AG04449 (cell line): ENCODE measurements around the gene PDHB.

Source experiments
- CTCF ChIA-PET: fragments of 350-600 bp; formaldehyde crosslinking; extraction: SDS; loops from one replicate; lab custom pipeline; 2021; ENCODE audit warnings: antibody characterized with exemption; lab: Yijun Ruan, JAX
- POLR2A ChIA-PET: fragments of 400-600, 350-600 bp; formaldehyde crosslinking; extraction: SDS; loops from one replicate; lab custom pipeline; 2020; ENCODE audit warnings: antibody characterized with exemption, inconsistent platforms; lab: Yijun Ruan, JAX
- DNase-seq: peaks from one replicate; pipeline ENCODE4 v3.0.0-alpha.2; 2010; ENCODE audit warnings: low read depth, low spot score
- H3K4me3 ChIP-seq: 2 replicates; pipeline ENCODE4 v1.5.1; 2011; ENCODE audit warnings: low read depth, mild to moderate bottlenecking, control low read depth, low read length
- TF ChIP-seq, protein P1 (sequence below): IDR thresholded peaks from one replicate; pipeline ENCODE4 v1.5.1; 2011; ENCODE audit warnings: mild to moderate bottlenecking, moderate library complexity, low read length, control low read depth, inconsistent platforms; ENCODE audit not compliant: insufficient read depth; ENCODE audit errors: missing control alignments

PDHB gene

DNA sequence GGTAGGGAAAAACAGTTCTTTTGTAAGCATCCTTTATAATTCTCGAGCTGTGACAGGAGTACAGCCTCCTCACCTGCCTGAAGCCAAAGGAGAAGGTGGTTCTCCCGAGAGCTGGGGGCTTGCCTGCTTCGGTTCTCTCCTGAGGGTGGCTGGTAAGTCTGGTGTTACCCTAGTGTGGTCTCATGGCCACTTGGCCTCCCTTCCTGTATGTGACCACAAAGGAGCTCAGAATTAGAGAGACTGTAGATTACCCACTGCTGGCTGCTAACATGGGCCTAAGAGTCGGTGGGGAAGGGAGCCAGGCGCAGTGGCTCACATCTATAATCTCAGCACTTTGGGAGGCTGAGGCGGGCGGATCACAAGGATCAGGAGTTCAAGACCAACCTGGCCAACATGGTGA lies 12.6 kb downstream of the PDHB start:
- ChIA-PET CTCF (interaction anchor here (0.8 to 4.9 kb wide), 9 partner anchors 9 to 114 kb away, joined by 3 to 35 read pairs (median 3); partner anchors contain the start of genes HTD2 and RPP14), POLR2A (interaction anchor here (0.7 kb wide), 1 partner anchor 100 kb away, joined by 3 read pairs; no protein-coding TSS in a partner anchor)
- TF ChIP-seq, protein P1, sequence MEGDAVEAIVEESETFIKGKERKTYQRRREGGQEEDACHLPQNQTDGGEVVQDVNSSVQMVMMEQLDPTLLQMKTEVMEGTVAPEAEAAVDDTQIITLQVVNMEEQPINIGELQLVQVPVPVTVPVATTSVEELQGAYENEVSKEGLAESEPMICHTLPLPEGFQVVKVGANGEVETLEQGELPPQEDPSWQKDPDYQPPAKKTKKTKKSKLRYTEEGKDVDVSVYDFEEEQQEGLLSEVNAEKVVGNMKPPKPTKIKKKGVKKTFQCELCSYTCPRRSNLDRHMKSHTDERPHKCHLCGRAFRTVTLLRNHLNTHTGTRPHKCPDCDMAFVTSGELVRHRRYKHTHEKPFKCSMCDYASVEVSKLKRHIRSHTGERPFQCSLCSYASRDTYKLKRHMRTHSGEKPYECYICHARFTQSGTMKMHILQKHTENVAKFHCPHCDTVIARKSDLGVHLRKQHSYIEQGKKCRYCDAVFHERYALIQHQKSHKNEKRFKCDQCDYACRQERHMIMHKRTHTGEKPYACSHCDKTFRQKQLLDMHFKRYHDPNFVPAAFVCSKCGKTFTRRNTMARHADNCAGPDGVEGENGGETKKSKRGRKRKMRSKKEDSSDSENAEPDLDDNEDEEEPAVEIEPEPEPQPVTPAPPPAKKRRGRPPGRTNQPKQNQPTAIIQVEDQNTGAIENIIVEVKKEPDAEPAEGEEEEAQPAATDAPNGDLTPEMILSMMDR, result no peak
- DNase-seq, result no peak
- no peak overlapping the region for H3K4me3 ChIP-seq

DNA sequence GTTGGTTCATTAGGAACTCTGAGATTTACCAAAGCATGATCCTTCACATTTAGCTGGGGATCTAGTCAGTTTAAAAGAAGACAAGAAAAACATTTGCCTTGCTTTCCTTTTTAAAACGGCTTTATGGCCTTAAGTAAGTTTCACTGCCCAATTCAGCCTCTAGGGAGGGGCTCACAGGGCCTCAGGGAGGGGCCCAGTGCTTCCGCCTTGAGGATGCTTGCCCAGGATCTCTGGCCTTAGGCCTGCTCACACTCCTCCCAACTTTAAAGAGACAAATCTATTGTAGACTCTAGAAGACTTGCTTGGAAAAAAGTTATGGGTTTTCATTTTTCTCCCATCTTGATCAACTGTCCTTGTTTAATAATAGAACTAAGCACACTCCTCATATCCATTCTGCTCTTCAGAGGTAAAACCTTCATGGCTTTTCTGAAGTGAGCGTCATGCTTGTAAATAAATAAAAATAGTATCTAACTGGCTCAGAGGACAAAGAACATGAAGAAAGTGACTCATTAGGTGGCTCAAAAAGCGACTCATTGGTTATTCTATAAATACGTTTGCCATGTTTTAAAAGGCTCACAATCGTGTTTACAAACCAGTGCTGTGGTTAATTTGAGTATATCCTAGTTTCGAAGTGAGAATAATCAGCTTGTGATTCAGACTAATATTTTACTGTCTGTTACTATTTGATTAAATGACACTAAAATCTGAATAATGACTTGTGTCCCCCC lies 13.7 kb downstream of the PDHB start:
- TF ChIP-seq, protein P1, result no peak
- no peak for DNase-seq
- CTCF ChIA-PET, result interaction anchor here (0.9 to 4.9 kb wide), 5 partner anchors 24 to 113 kb away, joined by 3 to 35 read pairs (median 8); partner anchors contain the start of genes HTD2 and RPP14
- POLR2A ChIA-PET, result no interaction called here
- no peak overlapping the region for H3K4me3 ChIP-seq

DNA sequence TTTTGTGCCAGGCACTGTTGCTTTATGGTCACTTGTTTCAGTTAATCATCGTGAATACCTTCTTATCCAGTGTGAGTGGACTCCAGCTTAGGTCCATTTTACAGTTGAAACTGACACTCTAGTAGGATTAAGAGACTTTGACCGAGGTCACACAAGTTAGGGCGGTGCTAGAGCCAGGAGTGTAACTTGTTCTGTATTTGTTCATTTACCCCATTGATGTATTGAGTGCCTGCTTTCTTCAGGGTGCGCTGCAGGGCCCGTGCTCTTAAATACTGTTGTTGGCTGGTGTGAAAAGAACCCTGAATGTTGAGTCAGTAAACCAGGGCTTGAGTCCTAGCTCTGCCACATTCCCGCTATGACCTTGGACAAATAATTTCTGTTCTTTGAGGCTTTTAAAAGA lies 15.4 kb downstream of the PDHB start:
- no peak for DNase-seq
- POLR2A ChIA-PET, result interaction anchor here (0.8 kb wide), 1 partner anchor 83 kb away, joined by 3 read pairs; no protein-coding TSS in a partner anchor
- TF ChIP-seq, protein P1, result no peak
- no peak overlapping the region for H3K4me3 ChIP-seq
- CTCF ChIA-PET, result interaction anchor here (0.7 to 5.0 kb wide), 8 partner anchors 10 to 114 kb away, joined by 3 to 155 read pairs (median 4); partner anchors contain the start of genes HTD2, PDHB and RPP14

DNA sequence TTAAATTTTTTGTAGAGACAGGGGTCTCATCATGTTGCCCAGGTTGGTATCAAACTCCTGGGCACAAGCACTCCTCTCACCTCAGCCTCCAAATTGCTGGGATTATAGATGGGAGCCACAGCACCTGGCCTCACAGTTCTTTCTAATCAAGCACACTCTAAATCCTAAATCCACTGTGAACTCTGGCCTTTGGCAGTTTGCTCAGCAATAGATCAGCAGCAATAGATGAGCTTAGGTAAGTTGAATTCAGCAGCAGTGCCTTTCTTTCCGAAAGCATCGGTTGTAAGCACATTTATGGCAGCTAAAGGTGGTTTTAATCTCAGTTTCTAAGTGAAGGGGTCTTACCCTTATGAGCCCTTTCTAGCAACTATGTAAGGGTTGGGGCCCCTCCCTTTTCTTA lies 16.6 kb downstream of the PDHB start:
- TF ChIP-seq, protein P1, result no peak
- DNase-seq, result no peak
- POLR2A ChIA-PET, result no interaction called here
- CTCF ChIA-PET, result interaction anchor here (0.8 to 5.0 kb wide), 10 partner anchors 8 to 110 kb away, joined by 3 to 155 read pairs (median 16); partner anchors contain the start of genes HTD2, PDHB, PXK and RPP14
- no peak overlapping the region for H3K4me3 ChIP-seq

DNA sequence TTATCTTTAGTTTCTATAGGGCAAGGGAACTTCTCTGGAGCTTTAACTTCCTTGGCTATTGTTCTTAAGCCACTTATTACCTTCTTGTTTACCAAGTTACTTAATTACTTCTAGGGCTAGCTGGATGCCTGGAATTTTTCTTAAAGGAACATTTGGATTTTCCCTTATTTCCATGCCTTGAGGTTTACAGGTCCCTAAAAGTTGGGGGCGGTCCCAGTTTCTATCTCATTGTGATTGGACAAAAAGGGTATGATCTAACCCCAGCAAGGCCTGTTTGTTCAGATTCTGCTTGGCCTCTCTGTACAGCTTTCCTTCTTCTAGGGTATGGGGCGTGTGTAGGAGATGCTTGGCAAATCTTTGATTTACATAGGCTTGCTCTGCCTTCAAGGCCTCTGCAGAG lies 17.4 kb downstream of the PDHB start:
- no peak overlapping the region for H3K4me3 ChIP-seq
- TF ChIP-seq, protein P1, result no peak
- no peak for DNase-seq
- ChIA-PET POLR2A (interaction anchor here (1.5 kb wide), 1 partner anchor 17 kb away, joined by 3 read pairs; no protein-coding TSS in a partner anchor), CTCF (interaction anchor here (0.5 to 5.0 kb wide), 23 partner anchors 9 to 227 kb away, joined by 3 to 155 read pairs (median 6); partner anchors contain the start of genes HTD2, PDHB, PXK and RPP14)
